WTC11 (cell line): ENCODE measurements around the gene MAP3K6.
A peak's percentile ranks its signal among the peaks of the same experiment; 100 is the strongest.

Experiments used
- CTCF ChIP-seq: fragments of 200-600 bp; IDR thresholded peaks from 2 replicates; pipeline ENCODE4 v1.8.0; 2022; ENCODE audit warnings: antibody characterized with exemption
- ESRRA ChIP-seq: sonication (generic); formaldehyde crosslinking; IDR thresholded peaks from 2 replicates; pipeline ENCODE4 v1.8.1; 2022; ENCODE audit warnings: mild to moderate bottlenecking, missing genetic modification reagents, borderline replicate concordance
- ETV6 ChIP-seq: sonication (generic); formaldehyde crosslinking; IDR thresholded peaks from 2 replicates; pipeline ENCODE4 v1.8.1; 2022; ENCODE audit warnings: mild to moderate bottlenecking, missing genetic modification reagents
- FOXJ3 ChIP-seq: sonication (generic); formaldehyde crosslinking; IDR thresholded peaks from 2 replicates; pipeline ENCODE4 v1.9.0; 2021; ENCODE audit warnings: missing genetic modification reagents, mild to moderate bottlenecking, borderline replicate concordance
- GRHL2 ChIP-seq: fragments of 250-450 bp; sonication (Bioruptor Pico); IDR thresholded peaks from 2 replicates; pipeline ENCODE4 v1.8.0; 2022; ENCODE audit warnings: mild to moderate bottlenecking, moderate library complexity; ENCODE audit not compliant: insufficient replicate concordance, severe bottlenecking
- HMGA2 ChIP-seq: fragments of 250-450 bp; sonication (Bioruptor Pico); IDR thresholded peaks from 2 replicates; pipeline ENCODE4 v1.4.0; 2021; ENCODE audit warnings: mild to moderate bottlenecking, moderate library complexity
- JAZF1 ChIP-seq: fragments of 250-450 bp; sonication (Bioruptor Pico); IDR thresholded peaks from 2 replicates; pipeline ENCODE4 v1.9.0; 2021; ENCODE audit warnings: moderate library complexity, mild to moderate bottlenecking, inconsistent platforms
- NR1H2 ChIP-seq: sonication (generic); formaldehyde crosslinking; IDR thresholded peaks from 2 replicates; pipeline ENCODE4 v1.9.0; 2021; ENCODE audit warnings: mild to moderate bottlenecking, moderate library complexity, missing genetic modification reagents
- NR2C2 ChIP-seq: sonication (generic); formaldehyde crosslinking; IDR thresholded peaks from 2 replicates; pipeline ENCODE4 v1.8.0; 2022; ENCODE audit warnings: mild to moderate bottlenecking, missing genetic modification reagents
- SP1 ChIP-seq: sonication (generic); formaldehyde crosslinking; conservative IDR thresholded peaks from 2 replicates; pipeline ENCODE4 v1.8.1; 2022; ENCODE audit warnings: missing genetic modification reagents
- TF ChIP-seq, protein P1 (sequence below): sonication (generic); formaldehyde crosslinking; IDR thresholded peaks from 2 replicates; pipeline ENCODE4 v1.8.0; 2022; ENCODE audit warnings: mild to moderate bottlenecking, missing genetic modification reagents
- TF ChIP-seq, protein P2 (sequence below): fragments of 250-450 bp; sonication (Bioruptor Pico); IDR thresholded peaks from 2 replicates; pipeline ENCODE4 v1.9.0; 2021; ENCODE audit warnings: mild to moderate bottlenecking
- TF ChIP-seq, protein P3 (sequence below): sonication (generic); formaldehyde crosslinking; conservative IDR thresholded peaks from 2 replicates; pipeline ENCODE4 v1.8.1; 2023; ENCODE audit warnings: mild to moderate bottlenecking, low read depth, missing genetic modification reagents, moderate library complexity

GRCh38 chr1:27349784-27350662 lies 16.7 kb downstream of the MAP3K6 start:
- TF ChIP-seq CTCF (no peak), SP1 (peak; percentile 82), HMGA2 (CRISPR knock-in tag) (no peak), ETV6 (CRISPR knock-in tag) (peak; percentile 69; the same call in 1 of the 2 replicates), ESRRA (CRISPR knock-in tag) (peak; percentile 84; the same call in 1 of the 2 replicates), GRHL2 (CRISPR knock-in tag) (no peak), FOXJ3 (CRISPR knock-in tag) (no peak), NR2C2 (CRISPR knock-in tag) (no peak; the same call in 1 of the 2 replicates), JAZF1 (CRISPR knock-in tag) (no peak), NR1H2 (peak; percentile 17; the same call in 1 of the 2 replicates)
- TF ChIP-seq, protein P1, sequence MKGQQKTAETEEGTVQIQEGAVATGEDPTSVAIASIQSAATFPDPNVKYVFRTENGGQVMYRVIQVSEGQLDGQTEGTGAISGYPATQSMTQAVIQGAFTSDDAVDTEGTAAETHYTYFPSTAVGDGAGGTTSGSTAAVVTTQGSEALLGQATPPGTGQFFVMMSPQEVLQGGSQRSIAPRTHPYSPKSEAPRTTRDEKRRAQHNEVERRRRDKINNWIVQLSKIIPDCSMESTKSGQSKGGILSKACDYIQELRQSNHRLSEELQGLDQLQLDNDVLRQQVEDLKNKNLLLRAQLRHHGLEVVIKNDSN: peak; percentile 75
- TF ChIP-seq, protein P2, sequence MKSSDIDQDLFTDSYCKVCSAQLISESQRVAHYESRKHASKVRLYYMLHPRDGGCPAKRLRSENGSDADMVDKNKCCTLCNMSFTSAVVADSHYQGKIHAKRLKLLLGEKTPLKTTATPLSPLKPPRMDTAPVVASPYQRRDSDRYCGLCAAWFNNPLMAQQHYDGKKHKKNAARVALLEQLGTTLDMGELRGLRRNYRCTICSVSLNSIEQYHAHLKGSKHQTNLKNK (CRISPR knock-in tag): no peak
- TF ChIP-seq, protein P3, sequence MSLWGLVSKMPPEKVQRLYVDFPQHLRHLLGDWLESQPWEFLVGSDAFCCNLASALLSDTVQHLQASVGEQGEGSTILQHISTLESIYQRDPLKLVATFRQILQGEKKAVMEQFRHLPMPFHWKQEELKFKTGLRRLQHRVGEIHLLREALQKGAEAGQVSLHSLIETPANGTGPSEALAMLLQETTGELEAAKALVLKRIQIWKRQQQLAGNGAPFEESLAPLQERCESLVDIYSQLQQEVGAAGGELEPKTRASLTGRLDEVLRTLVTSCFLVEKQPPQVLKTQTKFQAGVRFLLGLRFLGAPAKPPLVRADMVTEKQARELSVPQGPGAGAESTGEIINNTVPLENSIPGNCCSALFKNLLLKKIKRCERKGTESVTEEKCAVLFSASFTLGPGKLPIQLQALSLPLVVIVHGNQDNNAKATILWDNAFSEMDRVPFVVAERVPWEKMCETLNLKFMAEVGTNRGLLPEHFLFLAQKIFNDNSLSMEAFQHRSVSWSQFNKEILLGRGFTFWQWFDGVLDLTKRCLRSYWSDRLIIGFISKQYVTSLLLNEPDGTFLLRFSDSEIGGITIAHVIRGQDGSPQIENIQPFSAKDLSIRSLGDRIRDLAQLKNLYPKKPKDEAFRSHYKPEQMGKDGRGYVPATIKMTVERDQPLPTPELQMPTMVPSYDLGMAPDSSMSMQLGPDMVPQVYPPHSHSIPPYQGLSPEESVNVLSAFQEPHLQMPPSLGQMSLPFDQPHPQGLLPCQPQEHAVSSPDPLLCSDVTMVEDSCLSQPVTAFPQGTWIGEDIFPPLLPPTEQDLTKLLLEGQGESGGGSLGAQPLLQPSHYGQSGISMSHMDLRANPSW (CRISPR knock-in tag): no peak
